GM12891 (cell line): Measurements from ENCODE around the gene DERL3.

Experiments used
- DNase-seq: peaks from one replicate; pipeline ENCODE4 v3.0.0; 2011; ENCODE audit warnings: low spot score; ENCODE audit not compliant: insufficient read length
- FAIRE-seq: peaks from 2 replicates; lab custom pipeline; 2011; peaks lifted over from hg19 to GRCh38; lab: Jason Lieb, UNC
- PAX5 ChIP-seq: IDR thresholded peaks from 2 replicates; pipeline ENCODE4 v1.6.1; 2011; ENCODE audit warnings: low read length, moderate library complexity, mild to moderate bottlenecking; ENCODE audit not compliant: insufficient read depth, severe bottlenecking
- POLR2A ChIP-seq: IDR thresholded peaks from 2 replicates; pipeline ENCODE4 v1.6.1; 2011; ENCODE audit warnings: low read depth, low read length, control low read depth
- POLR2AphosphoS5 ChIP-seq: IDR thresholded peaks from 2 replicates; pipeline ENCODE4 v1.6.1; 2011; ENCODE audit warnings: low read depth, low read length, control low read depth
- POU2F2 ChIP-seq: IDR thresholded peaks from 2 replicates; pipeline ENCODE4 v1.6.1; 2011; ENCODE audit warnings: low read depth, mild to moderate bottlenecking, control low read depth, low read length, moderate library complexity
- SPI1 ChIP-seq: IDR thresholded peaks from 2 replicates; pipeline ENCODE4 v1.6.1; 2011; ENCODE audit warnings: low read depth, low read length, control low read depth
- TAF1 ChIP-seq: IDR thresholded peaks from 2 replicates; pipeline ENCODE4 v1.6.1; 2011; ENCODE audit warnings: low read depth, low read length, control low read depth

DERL3 gene

DNA sequence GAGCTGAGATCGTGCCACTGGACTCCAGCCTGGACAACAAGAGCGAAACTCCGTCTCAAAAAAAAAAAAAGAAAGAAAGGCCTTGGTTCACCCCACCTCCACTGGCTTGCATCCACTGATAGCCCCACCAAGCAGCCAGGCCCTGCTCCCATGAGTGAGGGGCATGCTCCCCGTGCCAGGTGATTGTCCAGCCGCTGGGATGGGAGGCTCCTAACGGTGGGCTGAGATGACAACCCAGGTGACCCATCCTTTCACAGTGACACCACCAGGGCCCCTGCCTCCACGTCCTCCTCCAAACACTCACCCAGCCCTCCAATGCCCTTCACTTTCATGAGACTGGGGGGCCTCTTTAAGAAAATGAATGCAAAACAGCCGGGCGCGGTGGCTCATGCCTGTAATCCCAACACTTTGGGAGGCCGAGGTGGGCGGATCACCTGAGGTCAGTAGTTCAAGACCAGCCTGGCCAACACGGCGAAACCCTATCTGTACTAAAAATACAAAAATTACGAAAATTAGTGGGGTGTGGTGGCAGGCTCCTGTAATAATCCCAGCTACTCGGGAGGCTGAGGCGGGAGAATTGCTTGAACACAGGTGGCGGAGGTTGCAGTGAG is 8.6 kb upstream of the DERL3 start:
- FAIRE-seq = no peak
- no peak for DNase-seq
- no peak for TF ChIP-seq PAX5
- no peak for TF ChIP-seq POU2F2
- no peak for TF ChIP-seq POLR2A
- no peak for TF ChIP-seq SPI1
- no peak for TF ChIP-seq POLR2AphosphoS5
- no peak for TF ChIP-seq TAF1

DNA sequence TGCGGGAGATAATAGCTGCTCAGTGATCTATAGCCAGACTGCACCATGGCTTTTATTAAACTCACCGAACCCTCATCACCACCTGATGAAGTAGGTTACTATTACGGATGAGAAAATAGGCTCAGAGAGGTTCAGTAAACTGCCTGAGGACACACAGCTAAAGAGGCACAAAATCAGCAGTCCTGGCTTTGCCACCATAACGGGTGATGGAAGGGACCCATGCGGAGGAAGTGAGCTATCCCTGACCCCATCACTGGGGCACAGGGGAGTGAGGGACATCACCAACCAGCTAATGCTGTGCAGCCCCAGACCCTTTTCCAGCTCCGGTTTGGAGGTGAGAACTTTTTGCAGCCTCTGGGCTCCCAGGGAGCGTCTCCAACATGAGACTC is 7.3 kb upstream of the DERL3 start:
- DNase-seq = no peak
- TF ChIP-seq POLR2A = no peak
- no peak for TF ChIP-seq POLR2AphosphoS5
- no peak for TF ChIP-seq POU2F2
- no peak for TF ChIP-seq SPI1
- TF ChIP-seq PAX5 = no peak
- no peak for TF ChIP-seq TAF1

DNA sequence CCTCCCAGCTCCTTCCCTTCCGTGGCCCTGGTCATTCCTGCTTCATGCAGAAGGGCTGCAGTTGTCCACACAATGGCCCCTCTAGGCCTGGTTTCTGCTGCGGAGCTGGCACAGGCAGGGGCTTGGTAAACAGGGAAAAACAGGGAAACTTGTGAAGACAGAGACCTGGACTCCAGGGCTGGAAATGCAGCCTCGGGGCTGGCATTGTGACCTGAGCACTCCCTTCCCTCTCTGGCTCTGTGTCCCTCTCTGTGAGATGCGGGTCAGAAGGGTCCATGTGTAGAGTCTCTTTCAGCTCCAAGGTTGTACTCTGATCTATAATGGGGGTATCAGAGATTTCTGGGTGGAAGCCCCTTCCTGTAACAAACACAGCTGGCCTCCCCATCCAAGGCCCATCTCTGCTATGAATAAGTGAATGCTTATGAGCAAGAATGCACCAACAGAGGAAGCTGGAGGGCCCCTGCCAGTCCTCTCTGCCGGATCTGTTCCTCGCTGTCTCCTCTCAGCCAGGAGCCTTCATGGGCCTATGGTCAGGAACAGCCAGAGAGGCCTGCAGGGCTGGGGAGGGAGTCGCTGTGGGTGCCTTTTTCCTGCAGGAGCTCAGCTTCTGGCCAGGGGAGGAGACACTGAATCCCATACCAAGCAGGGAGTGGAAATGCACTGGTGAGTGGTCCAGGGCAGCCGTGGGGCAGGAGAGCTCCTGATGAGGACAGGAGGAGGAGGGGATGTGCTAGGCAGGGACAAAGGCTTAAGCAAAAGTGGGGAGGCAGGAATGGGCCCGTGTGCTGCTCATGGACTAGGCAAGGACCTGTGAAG is 6.7 kb upstream of the DERL3 start:
- DNase-seq (no peak), FAIRE-seq (peak; percentile 87)
- no peak for TF ChIP-seq POLR2AphosphoS5
- no peak for TF ChIP-seq PAX5
- TF ChIP-seq SPI1 = no peak
- no peak for TF ChIP-seq POU2F2
- no peak for TF ChIP-seq POLR2A
- TF ChIP-seq TAF1 = no peak

More for the DNA sequence above, 7.3 kb upstream of the DERL3 start:
- no peak for FAIRE-seq

DNA sequence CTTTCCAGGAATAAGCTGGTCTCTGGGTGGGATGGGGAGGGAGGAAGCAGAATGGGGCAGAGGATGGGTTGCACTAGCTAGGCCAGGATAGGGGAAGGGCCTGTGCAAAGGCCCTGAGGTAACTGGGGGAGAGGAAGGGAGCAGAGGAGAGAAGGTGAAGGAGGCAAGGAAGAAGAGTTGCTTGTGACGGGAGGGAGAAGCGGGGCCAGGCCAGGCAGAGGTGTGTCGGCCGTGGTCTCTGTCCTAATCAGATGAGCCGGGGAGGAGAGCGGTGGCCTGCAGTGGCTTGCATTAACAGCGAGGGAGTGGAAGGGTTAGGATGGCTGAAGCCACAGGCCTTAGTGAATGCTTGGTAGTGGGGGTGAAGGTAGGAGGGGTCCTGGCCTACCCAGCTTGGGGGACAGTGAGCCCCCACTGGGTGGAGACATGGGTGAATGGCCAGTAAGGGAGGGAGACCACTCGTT is 6.0 kb upstream of the DERL3 start:
- DNase-seq = no peak
- TF ChIP-seq POLR2AphosphoS5 = no peak
- no peak for TF ChIP-seq SPI1
- no peak for TF ChIP-seq TAF1
- TF ChIP-seq POU2F2 = no peak
- no peak for TF ChIP-seq POLR2A
- no peak for TF ChIP-seq PAX5
- no peak for FAIRE-seq

DNA sequence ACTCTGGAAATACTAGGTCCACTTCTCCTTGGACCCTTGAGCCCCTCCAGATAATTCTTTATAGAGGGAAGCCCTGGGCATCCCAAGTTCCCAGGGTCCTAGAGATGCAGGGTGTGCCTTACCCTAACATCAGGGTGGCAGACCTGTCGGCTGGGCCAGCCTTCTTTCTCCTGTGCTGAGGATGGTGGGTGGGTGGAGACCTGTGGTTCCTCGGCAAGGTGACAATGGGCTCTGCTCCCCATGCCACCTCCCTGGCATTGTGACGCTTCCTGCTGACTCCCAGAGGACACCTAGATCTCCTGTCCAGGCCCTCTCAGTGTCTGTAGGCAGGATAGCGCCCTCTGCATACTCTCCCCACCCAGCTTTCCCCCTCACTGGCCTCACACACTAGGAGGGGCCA is 3.8 kb upstream of the DERL3 start:
- FAIRE-seq = no peak
- no peak for TF ChIP-seq POLR2AphosphoS5
- TF ChIP-seq PAX5 = no peak
- no peak for TF ChIP-seq SPI1
- no peak for DNase-seq

DNA sequence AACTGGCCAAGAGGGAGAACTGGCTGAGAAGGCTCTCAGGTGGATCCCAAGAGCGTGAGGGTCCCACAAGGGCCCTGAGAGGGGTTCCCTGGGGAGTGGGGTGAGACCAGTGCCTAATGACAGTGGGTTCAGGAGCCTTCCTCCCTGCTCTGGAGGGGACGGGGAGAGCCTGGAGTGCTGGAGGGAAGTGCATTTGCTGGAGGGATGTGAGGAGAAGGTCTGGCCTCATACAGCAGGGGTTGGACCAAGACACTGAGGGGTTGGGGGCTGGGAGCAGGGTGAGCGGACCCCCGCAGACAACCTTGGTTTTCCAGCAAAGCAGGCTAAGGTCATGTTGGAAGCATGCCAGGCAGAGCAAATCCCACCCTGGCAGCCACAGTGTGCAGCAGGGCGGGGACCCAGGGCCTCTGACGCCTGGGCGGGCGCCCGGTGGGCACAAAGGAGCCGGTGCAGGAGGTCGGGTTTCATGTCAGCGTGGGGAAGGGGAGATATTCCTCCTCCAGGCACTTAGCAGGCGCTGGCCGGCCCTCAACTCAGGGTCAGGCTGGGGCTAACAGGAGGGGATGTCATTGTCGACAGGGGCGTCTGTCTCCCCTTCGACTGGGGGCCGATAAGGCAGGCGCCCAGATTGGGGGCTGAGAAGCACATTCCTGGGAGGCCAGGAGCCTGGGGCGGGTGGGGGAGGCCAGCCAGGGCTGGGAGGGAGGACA is 3.1 kb upstream of the DERL3 start:
- no peak for TF ChIP-seq SPI1
- TF ChIP-seq POU2F2 = no peak
- TF ChIP-seq PAX5 = no peak
- no peak for TF ChIP-seq TAF1
- TF ChIP-seq POLR2AphosphoS5 = no peak
- TF ChIP-seq POLR2A = no peak
- DNase-seq (no peak), FAIRE-seq (no peak)

DNA sequence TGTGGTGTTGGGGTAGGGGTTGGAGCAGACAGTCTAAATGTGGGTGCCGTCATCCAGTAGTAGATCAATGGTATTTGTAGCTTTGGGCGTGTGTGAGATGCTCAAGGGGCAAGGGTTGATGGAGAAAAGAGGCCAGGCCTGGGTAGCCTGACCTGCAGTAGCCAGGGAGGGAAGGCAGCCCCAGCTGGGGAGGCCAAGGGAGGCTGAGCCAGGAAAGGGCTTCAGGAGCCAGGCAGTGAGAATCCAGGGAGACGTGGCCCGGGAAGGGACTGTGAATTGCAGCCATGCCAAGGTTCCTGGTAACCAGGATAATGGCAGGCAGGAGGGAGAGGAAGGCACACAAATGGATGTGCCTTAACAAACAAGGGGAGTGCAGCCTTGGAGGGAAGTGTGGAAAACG is 2.5 kb upstream of the DERL3 start:
- DNase-seq = no peak

DNA sequence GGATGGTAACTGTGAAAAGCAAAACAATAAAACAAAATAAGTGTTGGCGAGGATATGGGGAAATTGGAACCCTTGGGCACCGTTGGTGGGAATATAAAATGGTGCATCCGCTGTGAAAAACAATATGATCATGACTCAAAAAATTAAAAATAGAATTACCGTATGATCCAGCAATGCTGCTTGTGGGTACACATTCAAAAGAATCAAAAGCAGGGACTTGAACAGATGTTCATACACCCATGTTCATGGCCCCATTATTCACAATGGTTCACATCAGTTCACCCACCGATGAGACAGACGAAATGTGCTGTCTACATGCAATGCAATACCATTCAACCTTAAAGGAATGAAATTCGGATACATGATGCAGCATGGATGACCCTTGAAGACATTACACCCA is 1.2 kb upstream of the DERL3 start:
- no peak for TF ChIP-seq SPI1
- TF ChIP-seq PAX5 = no peak
- no peak for TF ChIP-seq POLR2AphosphoS5
- TF ChIP-seq POU2F2 = no peak
- TF ChIP-seq TAF1 = no peak
- no peak for TF ChIP-seq POLR2A
- FAIRE-seq (no peak), DNase-seq (no peak)

More for the DNA sequence above, 2.5 kb upstream of the DERL3 start:
- no peak for FAIRE-seq
- TF ChIP-seq SPI1 (no peak), POLR2A (no peak), TAF1 (no peak), POU2F2 (no peak), PAX5 (no peak), POLR2AphosphoS5 (no peak)

DNA sequence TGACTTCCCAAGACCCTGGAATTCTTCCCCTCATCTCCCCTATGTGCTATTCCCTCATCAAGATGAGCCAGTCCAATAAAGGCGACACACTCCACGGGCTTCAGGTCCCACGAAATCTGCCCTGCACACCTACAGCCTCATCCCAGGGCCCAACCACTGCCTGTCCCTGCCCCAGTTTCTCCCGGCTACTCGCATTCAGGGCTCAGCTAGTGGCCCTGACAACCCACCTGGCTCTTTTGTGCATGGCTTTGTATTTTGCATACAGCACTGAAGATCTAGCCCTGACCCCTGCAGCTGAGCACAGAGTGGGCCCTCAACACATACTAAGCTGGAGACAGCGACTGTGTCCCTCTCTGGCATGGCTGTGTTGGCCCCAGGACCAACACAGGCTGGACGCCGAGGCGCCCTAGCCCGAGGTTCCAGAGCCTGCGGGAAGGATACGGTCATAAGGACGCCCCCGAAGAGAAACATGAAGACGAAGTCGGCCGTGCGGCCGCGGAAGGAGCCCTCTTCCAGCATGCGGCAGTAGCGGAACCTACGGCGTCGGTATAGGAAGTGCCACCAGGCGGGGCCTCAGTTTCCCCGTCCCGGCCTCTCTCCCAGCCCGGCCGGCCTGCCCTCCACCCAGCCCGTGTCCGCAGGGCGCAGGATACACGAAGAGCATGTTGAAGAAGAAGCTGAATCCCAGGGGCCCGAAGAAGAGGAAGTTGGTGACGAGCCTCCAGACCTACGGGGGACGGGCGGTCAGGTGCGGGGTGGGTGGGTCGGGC is 710 bp downstream of the DERL3 start:
- DNase-seq (no peak), FAIRE-seq (peak; percentile 16)

More for the DNA sequence above, 710 bp downstream of the DERL3 start:
- TF ChIP-seq TAF1 = no peak
- TF ChIP-seq POLR2AphosphoS5 = no peak
- TF ChIP-seq SPI1 = no peak
- no peak for TF ChIP-seq PAX5
- TF ChIP-seq POU2F2 = no peak
- no peak for TF ChIP-seq POLR2A
